Neural cell (in vitro differentiated cells): ENCODE measurements around the gene ARSJ. TPM values are rescaled to one million over a fixed set of nuclear protein-coding genes. Genes with fewer than 3 reads are reported as not detected.
A peak's percentile ranks its signal among the peaks of the same experiment; 100 is the strongest.

Experiments used
- H2AFZ ChIP-seq: fragments of 200-600, 300-800 bp; sonication (generic), shearing (Covaris generic); 2 replicates; pipeline ENCODE4 v1.6.0; 2014; ENCODE audit warnings: low read depth, mild to moderate bottlenecking, antibody characterized with exemption, low read length, moderate library complexity
- H3F3A ChIP-seq: fragments of 200-600 bp; shearing (Covaris generic); 2 replicates; pipeline ENCODE4 v1.6.1; 2016; ENCODE audit warnings: mild to moderate bottlenecking, moderate library complexity, mixed read lengths, antibody characterized with exemption, low read length; ENCODE audit not compliant: insufficient read depth, poor library complexity, severe bottlenecking
- H3K27ac ChIP-seq: fragments of 200-600, 300-800 bp; sonication (generic), shearing (Covaris generic); 2 replicates; pipeline ENCODE4 v1.5.1; 2014; ENCODE audit warnings: mild to moderate bottlenecking, low read length, moderate library complexity
- H3K27me3 ChIP-seq: fragments of 300-800, 200-600 bp; sonication (generic), shearing (Covaris generic); 2 replicates; pipeline ENCODE4 v1.6.0; 2014; ENCODE audit warnings: mild to moderate bottlenecking, low read depth, low read length, moderate library complexity; ENCODE audit not compliant: insufficient read depth
- H3K36me3 ChIP-seq: fragments of 300-800, 200-600 bp; sonication (generic), shearing (Covaris generic); 2 replicates; pipeline ENCODE4 v1.5.1; 2014; ENCODE audit warnings: mild to moderate bottlenecking, antibody characterized with exemption, low read length, moderate library complexity; ENCODE audit not compliant: insufficient read depth
- H3K4me2 ChIP-seq: fragments of 300-800, 200-600 bp; sonication (generic), shearing (Covaris generic); 2 replicates; pipeline ENCODE4 v1.6.0; 2014; ENCODE audit warnings: mild to moderate bottlenecking, low read length
- H3K4me3 ChIP-seq: fragments of 300-800, 200-600 bp; sonication (generic), shearing (Covaris generic); 2 replicates; pipeline ENCODE4 v1.5.1; 2014; ENCODE audit warnings: mild to moderate bottlenecking, low read length, moderate library complexity
- H3K79me2 ChIP-seq: fragments of 200-600 bp; shearing (Covaris generic); replicated peaks from 2 replicates; pipeline ENCODE4 v1.6.0; 2014; ENCODE audit warnings: mild to moderate bottlenecking, low read length, moderate library complexity; ENCODE audit not compliant: insufficient read depth
- H3K9ac ChIP-seq: fragments of 300-800, 200-600 bp; sonication (generic), shearing (Covaris generic); 2 replicates; pipeline ENCODE4 v1.6.1; 2016; ENCODE audit warnings: mild to moderate bottlenecking, low read length, mixed read lengths
- H3K9me2 ChIP-seq: fragments of 200-600 bp; shearing (Covaris generic); 2 replicates; pipeline ENCODE4 v1.6.1; 2016; ENCODE audit warnings: mild to moderate bottlenecking, low read length, mixed read lengths; ENCODE audit not compliant: insufficient read depth
- H3K9me3 ChIP-seq: fragments of 200-600, 300-800 bp; sonication (generic), shearing (Covaris generic); 2 replicates; pipeline ENCODE4 v1.6.1; 2016; ENCODE audit warnings: mild to moderate bottlenecking, mixed run types, low read length, moderate library complexity, mixed read lengths
- H4K20me1 ChIP-seq: fragments of 200-600 bp; shearing (Covaris generic); 2 replicates; pipeline ENCODE4 v1.6.1; 2016; ENCODE audit warnings: mild to moderate bottlenecking, mixed run types; ENCODE audit not compliant: insufficient read depth
- CTCF ChIP-seq: fragments of 450-650 bp; IDR thresholded peaks from 2 replicates; pipeline ENCODE4 v1.5.1; 2014; ENCODE audit warnings: antibody characterized with exemption, mild to moderate bottlenecking, moderate library complexity; ENCODE audit not compliant: poor library complexity, severe bottlenecking
- EP300 ChIP-seq: fragments of 450-650 bp; conservative IDR thresholded peaks from 2 replicates; pipeline ENCODE4 v1.6.1; 2014; ENCODE audit warnings: antibody characterized with exemption, mild to moderate bottlenecking, moderate library complexity; ENCODE audit not compliant: poor library complexity, severe bottlenecking
- EZH2 ChIP-seq: fragments of 200-600, 300-800 bp; shearing (Covaris generic), sonication (generic); IDR thresholded peaks from 2 replicates; pipeline ENCODE4 v1.6.1; 2014; ENCODE audit warnings: antibody characterized with exemption, low read length, borderline replicate concordance, mild to moderate bottlenecking; ENCODE audit not compliant: insufficient read depth, poor library complexity, severe bottlenecking
- MXI1 ChIP-seq: fragments of 450-650 bp; conservative IDR thresholded peaks from 2 replicates; pipeline ENCODE4 v1.6.1; 2014; ENCODE audit warnings: antibody characterized with exemption, mild to moderate bottlenecking; ENCODE audit not compliant: poor library complexity, severe bottlenecking
- POLR2AphosphoS5 ChIP-seq: IDR thresholded peaks from 2 replicates; pipeline ENCODE4 v1.6.1; 2012
- RAD21 ChIP-seq: fragments of 450-650 bp; conservative IDR thresholded peaks from 2 replicates; pipeline ENCODE4 v1.6.1; 2014; ENCODE audit warnings: antibody characterized with exemption, mild to moderate bottlenecking, moderate library complexity
- REST ChIP-seq: IDR thresholded peaks from 2 replicates; pipeline ENCODE4 v1.6.1; 2012; ENCODE audit warnings: borderline replicate concordance
- SMC3 ChIP-seq: fragments of 450-650 bp; conservative IDR thresholded peaks from 2 replicates; pipeline ENCODE4 v1.6.1; 2014; ENCODE audit warnings: antibody characterized with exemption, mild to moderate bottlenecking, moderate library complexity; ENCODE audit not compliant: poor library complexity
- TAF1 ChIP-seq: IDR thresholded peaks from 2 replicates; pipeline ENCODE4 v1.6.1; 2012; ENCODE audit warnings: low read depth
- polyA minus RNA-seq: library from RNA; depleted of rRNA, polyadenylated mRNA; stranded (reverse); fragments of >200 nt; gene quantifications from 2 replicates; pipeline ENCODE4 v1.2.3, GENCODE V29; 2014
- polyA plus RNA-seq: library from polyadenylated mRNA; depleted of rRNA; stranded (reverse); fragments of >200 nt; gene quantifications from 2 replicates; pipeline ENCODE4 v1.2.3, GENCODE V29; 2014

The ARSJ gene
- polyA plus RNA-seq (0.10 TPM in 1 of 2 replicates, not detected in the other), polyA minus RNA-seq (0.23 TPM in 1 of 2 replicates, not detected in the other)

- no peaks in the 10 kb centered on the region for H4K20me1 ChIP-seq
- no peaks in the 10 kb centered on the region for H3K9me3 ChIP-seq
- no peaks in the 10 kb centered on the region for H3K36me3 ChIP-seq
- H3K27ac ChIP-seq, result no peak within 1 kb of the TSS
- no peaks in the 10 kb centered on the region for H3K79me2 ChIP-seq
- H3K9ac ChIP-seq, result no peak within 1 kb of the TSS
- peak within 1 kb of the TSS; percentile 88 for H3K4me2 ChIP-seq
- no peaks in the 10 kb centered on the region for H3F3A ChIP-seq
- no peak within 1 kb of the TSS for H2AFZ ChIP-seq
- peak within 1 kb of the TSS; percentile 70 for H3K4me3 ChIP-seq
- no peaks in the 10 kb centered on the region for H3K9me2 ChIP-seq
- no peak for TF ChIP-seq TAF1
- TF ChIP-seq REST, result no peak
- peak; percentile 23 for TF ChIP-seq RAD21
- no peak for TF ChIP-seq EP300
- TF ChIP-seq POLR2AphosphoS5, result no peak
- TF ChIP-seq MXI1, result no peak
- peak; percentile 18 for TF ChIP-seq SMC3
- TF ChIP-seq CTCF, result peak; percentile 19
- peak; percentile 16 for TF ChIP-seq EZH2
- H3K27me3 ChIP-seq, result peaks cover 42% of the 10 kb centered on the region
Observed at GRCh38 chr4:113979148-113979904, at the start of gene ARSJ. TSS of gene ARSJ (minus strand) at chr4:113979647. CDS start at chr4:113978834, 813 bp downstream.

GRCh38 chr4:114028071-114028470 is 48.6 kb upstream of the ARSJ start:
- Histone ChIP-seq H3K9ac (no peak overlapping the region), H4K20me1 (no peaks in the 10 kb centered on the region), H3F3A (no peaks in the 10 kb centered on the region), H3K36me3 (no peaks in the 10 kb centered on the region), H3K4me2 (no peak overlapping the region), H3K9me3 (no peaks in the 10 kb centered on the region), H3K9me2 (no peaks in the 10 kb centered on the region), H3K4me3 (no peak overlapping the region), H3K27ac (no peak overlapping the region), H3K79me2 (no peaks in the 10 kb centered on the region), H2AFZ (no peak overlapping the region), H3K27me3 (no peaks in the 10 kb centered on the region)
- no peak for TF ChIP-seq TAF1
- TF ChIP-seq RAD21, result no peak
- no peak for TF ChIP-seq CTCF
- no peak for TF ChIP-seq EP300
- no peak for TF ChIP-seq SMC3
